BE2C (cell line): ENCODE results near the gene ELK1.
"Not testable (repeated sequence)": the region's sequence is repeated elsewhere in the genome, so short reads cannot be mapped to it uniquely, and the experiment has no call there.

Experiments used
- DNase-seq: peaks from one replicate; pipeline ENCODE4 v3.0.0-alpha.2; 2020
- H3K27me3 ChIP-seq: fragments of 250-450 bp; sonication (Bioruptor Pico); 2 replicates; pipeline ENCODE4 v1.5.1; 2020; ENCODE audit warnings: mild to moderate bottlenecking
- H3K36me3 ChIP-seq: fragments of 250-450 bp; sonication (Bioruptor Pico); 2 replicates; pipeline ENCODE4 v1.5.1; 2020; ENCODE audit warnings: mild to moderate bottlenecking
- H3K4me1 ChIP-seq: fragments of 250-450 bp; sonication (Bioruptor Pico); 2 replicates; pipeline ENCODE4 v1.5.1; 2020
- H3K4me3 ChIP-seq: 2 replicates; pipeline ENCODE4 v1.5.1; 2011; ENCODE audit warnings: low read depth, low read length
- H3K9me3 ChIP-seq: fragments of 250-450 bp; sonication (Bioruptor Pico); 2 replicates; pipeline ENCODE4 v1.5.1; 2020
- TF ChIP-seq, protein P1 (sequence below): IDR thresholded peaks from 2 replicates; pipeline ENCODE4 v1.5.1; 2012; ENCODE audit warnings: mild to moderate bottlenecking, low read depth, low read length

ELK1 gene

GRCh38 chrX:47683184-47683828, 32.9 kb upstream of the ELK1 start:
- H3K4me3 ChIP-seq = no peak overlapping the region
- TF ChIP-seq, protein P1, sequence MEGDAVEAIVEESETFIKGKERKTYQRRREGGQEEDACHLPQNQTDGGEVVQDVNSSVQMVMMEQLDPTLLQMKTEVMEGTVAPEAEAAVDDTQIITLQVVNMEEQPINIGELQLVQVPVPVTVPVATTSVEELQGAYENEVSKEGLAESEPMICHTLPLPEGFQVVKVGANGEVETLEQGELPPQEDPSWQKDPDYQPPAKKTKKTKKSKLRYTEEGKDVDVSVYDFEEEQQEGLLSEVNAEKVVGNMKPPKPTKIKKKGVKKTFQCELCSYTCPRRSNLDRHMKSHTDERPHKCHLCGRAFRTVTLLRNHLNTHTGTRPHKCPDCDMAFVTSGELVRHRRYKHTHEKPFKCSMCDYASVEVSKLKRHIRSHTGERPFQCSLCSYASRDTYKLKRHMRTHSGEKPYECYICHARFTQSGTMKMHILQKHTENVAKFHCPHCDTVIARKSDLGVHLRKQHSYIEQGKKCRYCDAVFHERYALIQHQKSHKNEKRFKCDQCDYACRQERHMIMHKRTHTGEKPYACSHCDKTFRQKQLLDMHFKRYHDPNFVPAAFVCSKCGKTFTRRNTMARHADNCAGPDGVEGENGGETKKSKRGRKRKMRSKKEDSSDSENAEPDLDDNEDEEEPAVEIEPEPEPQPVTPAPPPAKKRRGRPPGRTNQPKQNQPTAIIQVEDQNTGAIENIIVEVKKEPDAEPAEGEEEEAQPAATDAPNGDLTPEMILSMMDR = no peak
- H3K9me3 ChIP-seq = no peaks in the 10 kb centered on the region
- no peaks in the 10 kb centered on the region for H3K36me3 ChIP-seq
- H3K4me1 ChIP-seq = no peaks in the 10 kb centered on the region
- no peaks in the 10 kb centered on the region for H3K27me3 ChIP-seq
- no peak for DNase-seq

GRCh38 chrX:47675959-47676859, 25.8 kb upstream of the ELK1 start:
- not testable (repeated sequence) for DNase-seq

DNA sequence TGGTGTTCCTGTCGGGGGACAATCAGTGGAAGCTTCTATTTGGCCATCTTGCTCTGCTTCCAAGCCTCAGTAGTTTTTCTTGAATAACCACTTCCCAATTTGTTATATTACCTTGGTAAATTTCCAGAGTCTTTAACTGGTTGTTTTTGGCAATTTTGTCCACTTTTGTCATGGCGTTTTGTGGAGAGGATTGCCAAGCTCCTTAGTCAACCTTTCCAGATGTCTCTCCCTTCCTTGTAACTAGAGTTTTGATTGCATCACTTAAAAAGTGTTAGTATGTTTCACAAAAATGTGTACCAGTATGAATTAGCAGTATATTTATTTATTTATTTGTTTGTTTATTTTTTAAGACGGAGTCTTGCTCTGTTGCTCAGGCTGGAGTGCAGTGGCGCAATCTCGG, 24.4 kb upstream of the ELK1 start:
- Histone ChIP-seq H3K36me3 (no peaks in the 10 kb centered on the region), H3K9me3 (no peaks in the 10 kb centered on the region), H3K4me1 (no peaks in the 10 kb centered on the region), H3K27me3 (no peaks in the 10 kb centered on the region), H3K4me3 (no peak overlapping the region)
- DNase-seq = no peak
- TF ChIP-seq, protein P1 = no peak

More at GRCh38 chrX:47675959-47676859, 25.8 kb upstream of the ELK1 start:
- H3K27me3 ChIP-seq, H3K4me3 ChIP-seq, H3K4me1 ChIP-seq, H3K36me3 ChIP-seq, H3K9me3 ChIP-seq: not testable (repeated sequence)

- H3K4me1 ChIP-seq, H3K4me3 ChIP-seq, H3K27me3 ChIP-seq, H3K36me3 ChIP-seq, DNase-seq, H3K9me3 ChIP-seq: not testable (repeated sequence)
These were observed 15.4 kb upstream of the ELK1 start for GRCh38 chrX:47665797-47666196.

DNA sequence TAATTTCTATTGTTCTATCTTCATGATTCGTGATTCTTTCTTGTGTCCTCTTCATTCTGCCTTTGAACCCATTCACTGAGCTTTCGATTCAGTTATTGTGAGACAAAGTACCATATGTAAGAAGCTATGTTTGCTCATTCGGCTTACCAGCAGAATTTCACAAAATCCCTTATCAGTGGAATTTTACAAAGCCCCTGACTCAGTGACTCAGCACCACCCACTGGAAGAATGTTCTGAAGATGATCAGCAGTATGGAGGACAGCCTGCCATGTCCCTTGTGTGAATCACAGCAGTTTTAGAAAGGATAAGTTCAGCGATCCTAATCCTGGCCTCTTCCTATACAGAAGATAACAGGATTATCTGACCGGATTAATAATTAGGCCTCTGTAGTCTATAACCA, 14.4 kb upstream of the ELK1 start:
- Histone ChIP-seq H3K4me1 (no peaks in the 10 kb centered on the region), H3K36me3 (no peaks in the 10 kb centered on the region), H3K9me3 (no peaks in the 10 kb centered on the region), H3K27me3 (no peaks in the 10 kb centered on the region), H3K4me3 (no peak overlapping the region)
- TF ChIP-seq, protein P1 = no peak
- no peak for DNase-seq

GRCh38 chrX:47662144-47662657, 11.8 kb upstream of the ELK1 start:
- H3K36me3 ChIP-seq = no peaks in the 10 kb centered on the region
- H3K4me3 ChIP-seq = no peak overlapping the region
- no peaks in the 10 kb centered on the region for H3K27me3 ChIP-seq
- H3K9me3 ChIP-seq = no peaks in the 10 kb centered on the region
- TF ChIP-seq, protein P1 = no peak
- DNase-seq = no peak
- no peaks in the 10 kb centered on the region for H3K4me1 ChIP-seq

GRCh38 chrX:47661539-47661938, 11.2 kb upstream of the ELK1 start:
- H3K9me3 ChIP-seq = no peaks in the 10 kb centered on the region

More at GRCh38 chrX:47661539-47661938, 11.2 kb upstream of the ELK1 start:
- DNase-seq = no peak
- TF ChIP-seq, protein P1 = no peak
- Histone ChIP-seq H3K27me3 (no peaks in the 10 kb centered on the region), H3K4me3 (no peak overlapping the region), H3K36me3 (peaks cover 4% of the 10 kb centered on the region), H3K4me1 (no peaks in the 10 kb centered on the region)
